ENCODE measurements around the gene HSP90AB1. TPM values are rescaled to one million over a fixed set of nuclear protein-coding genes. Genes with fewer than 3 reads are reported as not detected.

HSP90AB1 gene
- total and polyA plus RNA-seq, 9 of the 15 experiments (the other 6 are each of a cell fraction or from before 2014, with no cell fraction given), result 1,780 to 3,358 (median 2,262) TPM

- TF ChIP-seq, protein P1, sequence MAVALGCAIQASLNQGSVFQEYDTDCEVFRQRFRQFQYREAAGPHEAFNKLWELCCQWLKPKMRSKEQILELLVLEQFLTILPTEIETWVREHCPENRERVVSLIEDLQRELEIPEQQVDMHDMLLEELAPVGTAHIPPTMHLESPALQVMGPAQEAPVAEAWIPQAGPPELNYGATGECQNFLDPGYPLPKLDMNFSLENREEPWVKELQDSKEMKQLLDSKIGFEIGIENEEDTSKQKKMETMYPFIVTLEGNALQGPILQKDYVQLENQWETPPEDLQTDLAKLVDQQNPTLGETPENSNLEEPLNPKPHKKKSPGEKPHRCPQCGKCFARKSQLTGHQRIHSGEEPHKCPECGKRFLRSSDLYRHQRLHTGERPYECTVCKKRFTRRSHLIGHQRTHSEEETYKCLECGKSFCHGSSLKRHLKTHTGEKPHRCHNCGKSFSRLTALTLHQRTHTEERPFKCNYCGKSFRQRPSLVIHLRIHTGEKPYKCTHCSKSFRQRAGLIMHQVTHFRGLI (CRISPR knock-in tag; IDR thresholded peaks at IDR 0.05), result 0 out of 2 replicates have a peak, but pooled peaks have one; percentile 28
- TF ChIP-seq FOXJ3 (CRISPR knock-in tag; IDR thresholded peaks at IDR 0.05), result no peak
- no peak for TF ChIP-seq PURB (CRISPR knock-in tag; IDR thresholded peaks at IDR 0.05; ENCODE audit: low read depth)
- TF ChIP-seq, protein P2, sequence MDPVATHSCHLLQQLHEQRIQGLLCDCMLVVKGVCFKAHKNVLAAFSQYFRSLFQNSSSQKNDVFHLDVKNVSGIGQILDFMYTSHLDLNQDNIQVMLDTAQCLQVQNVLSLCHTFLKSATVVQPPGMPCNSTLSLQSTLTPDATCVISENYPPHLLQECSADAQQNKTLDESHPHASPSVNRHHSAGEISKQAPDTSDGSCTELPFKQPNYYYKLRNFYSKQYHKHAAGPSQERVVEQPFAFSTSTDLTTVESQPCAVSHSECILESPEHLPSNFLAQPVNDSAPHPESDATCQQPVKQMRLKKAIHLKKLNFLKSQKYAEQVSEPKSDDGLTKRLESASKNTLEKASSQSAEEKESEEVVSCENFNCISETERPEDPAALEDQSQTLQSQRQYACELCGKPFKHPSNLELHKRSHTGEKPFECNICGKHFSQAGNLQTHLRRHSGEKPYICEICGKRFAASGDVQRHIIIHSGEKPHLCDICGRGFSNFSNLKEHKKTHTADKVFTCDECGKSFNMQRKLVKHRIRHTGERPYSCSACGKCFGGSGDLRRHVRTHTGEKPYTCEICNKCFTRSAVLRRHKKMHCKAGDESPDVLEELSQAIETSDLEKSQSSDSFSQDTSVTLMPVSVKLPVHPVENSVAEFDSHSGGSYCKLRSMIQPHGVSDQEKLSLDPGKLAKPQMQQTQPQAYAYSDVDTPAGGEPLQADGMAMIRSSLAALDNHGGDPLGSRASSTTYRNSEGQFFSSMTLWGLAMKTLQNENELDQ (CRISPR knock-in tag; IDR thresholded peaks at IDR 0.05; ENCODE audit: borderline replicate concordance), result no peak
- peak; percentile 96 for TF ChIP-seq NCOR1 (IDR thresholded peaks at IDR 0.05)
- TF ChIP-seq EP400 (IDR thresholded peaks at IDR 0.05), result peak; percentile 60; the same call in 1 of the 2 replicates
- TF ChIP-seq OTX1 (CRISPR knock-in tag; IDR thresholded peaks at IDR 0.05), result no peak
- TF ChIP-seq BCLAF1 (IDR thresholded peaks at IDR 0.05; ENCODE audit: borderline replicate concordance in 1 of 2, control insufficient read depth in 1 of 2, low read depth in 2 of 2, low read length in 1 of 2), result no peak
- TF ChIP-seq FOXK1 (CRISPR knock-in tag; IDR thresholded peaks at IDR 0.05; ENCODE audit: borderline replicate concordance), result no peak
- TF ChIP-seq CXXC5 (CRISPR knock-in tag; IDR thresholded peaks at IDR 0.05), result peak; percentile 85
- no peak for TF ChIP-seq NFIX (CRISPR knock-in tag; IDR thresholded peaks at IDR 0.05; ENCODE audit: low read depth)
- peak; percentile 71; the same call in 1 of the 2 replicates for TF ChIP-seq MITF (IDR thresholded peaks at IDR 0.05)
- peak; percentile 40; the same call in 1 of the 2 replicates for TF ChIP-seq MTF1 (CRISPR knock-in tag; IDR thresholded peaks at IDR 0.05; ENCODE audit: borderline replicate concordance)
- TF ChIP-seq, protein P3, sequence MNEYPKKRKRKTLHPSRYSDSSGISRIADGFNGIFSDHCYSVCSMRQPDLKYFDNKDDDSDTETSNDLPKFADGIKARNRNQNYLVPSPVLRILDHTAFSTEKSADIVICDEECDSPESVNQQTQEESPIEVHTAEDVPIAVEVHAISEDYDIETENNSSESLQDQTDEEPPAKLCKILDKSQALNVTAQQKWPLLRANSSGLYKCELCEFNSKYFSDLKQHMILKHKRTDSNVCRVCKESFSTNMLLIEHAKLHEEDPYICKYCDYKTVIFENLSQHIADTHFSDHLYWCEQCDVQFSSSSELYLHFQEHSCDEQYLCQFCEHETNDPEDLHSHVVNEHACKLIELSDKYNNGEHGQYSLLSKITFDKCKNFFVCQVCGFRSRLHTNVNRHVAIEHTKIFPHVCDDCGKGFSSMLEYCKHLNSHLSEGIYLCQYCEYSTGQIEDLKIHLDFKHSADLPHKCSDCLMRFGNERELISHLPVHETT (CRISPR knock-in tag; conservative IDR thresholded peaks at IDR 0.05 in 1 of 2, IDR thresholded peaks at IDR 0.05 in 1 of 2), result peak in 1 of 2 experiments; percentile 91; a peak in 2 of 4 replicates
Observed at GRCh38 chr6:44225579-44226325, 21.1 kb upstream of the HSP90AB1 start (continued).

Data from K562 (cell line).